ENCODE measurements around the gene GXYLT2. TPM values are rescaled to one million over a fixed set of nuclear protein-coding genes. Genes with fewer than 3 reads are reported as not detected.

The GXYLT2 gene
- total RNA-seq, 1 experiment from 2014 or later, result 7.0 TPM

DNA sequence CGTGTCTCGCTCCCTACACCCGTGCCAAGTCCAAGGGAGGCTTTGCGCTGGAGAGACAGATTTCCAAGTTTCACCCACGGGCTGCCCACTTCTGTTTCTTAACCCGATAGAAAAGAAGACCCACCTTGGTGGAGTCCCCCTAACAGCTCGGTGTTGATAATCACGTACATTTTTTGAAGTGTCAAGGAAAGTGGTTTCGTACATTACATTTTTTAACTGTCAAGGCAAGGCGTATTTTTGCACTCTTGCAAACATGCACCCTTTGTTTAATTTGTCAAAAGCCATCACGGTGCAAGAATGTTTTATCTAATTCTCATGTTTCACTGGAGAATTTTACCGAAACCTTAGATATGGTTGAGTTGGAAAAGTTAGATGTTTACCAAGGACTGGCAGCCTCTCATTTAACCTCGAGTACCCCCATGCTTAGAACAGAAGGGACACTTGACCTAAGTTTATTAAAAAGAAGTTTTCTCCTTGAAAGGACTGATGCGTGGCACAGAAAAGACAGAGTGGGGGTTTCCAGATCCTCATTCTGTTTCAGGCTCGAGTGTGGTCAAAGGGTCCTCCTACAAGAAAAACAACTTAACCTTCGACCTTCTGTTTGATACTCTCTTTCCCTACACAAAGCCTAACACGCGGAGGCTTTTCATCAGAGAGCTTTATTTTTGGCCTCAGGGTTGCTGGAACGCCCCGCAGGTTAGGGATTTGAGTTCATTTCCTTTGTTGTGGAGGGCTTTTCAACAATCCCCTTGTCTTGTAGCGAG is 882 bp downstream of the GXYLT2 start:
- Histone ChIP-seq H3K4me3 (peak overlapping the region; percentile 61), H3K36me3 (no peaks in the 10 kb centered on the region), H3K27ac (peak overlapping the region; percentile 33), H3K9me3 (replicated peaks) (no peaks in the 10 kb centered on the region), H3K4me1 (peaks cover 30% of the 10 kb centered on the region), H3K27me3 (no peaks in the 10 kb centered on the region)
- peak in 1 of 2 experiments; percentile 37 for DNase-seq

- H3K27me3 ChIP-seq, result no peaks in the 10 kb centered on the region
- no peaks in the 10 kb centered on the region for H3K36me3 ChIP-seq
- peak overlapping the region; percentile 33 for H3K27ac ChIP-seq
- H3K9me3 ChIP-seq (replicated peaks), result no peaks in the 10 kb centered on the region
- no peak for DNase-seq
- H3K4me1 ChIP-seq, result peaks cover 30% of the 10 kb centered on the region
- H3K4me3 ChIP-seq, result peak overlapping the region; percentile 61
Observed at GRCh38 chr3:72889310-72890165, 1.7 kb downstream of the GXYLT2 start.

- Histone ChIP-seq H3K27me3 (no peaks in the 10 kb centered on the region), H3K27ac (peak overlapping the region; percentile 81), H3K4me1 (peaks cover 30% of the 10 kb centered on the region), H3K36me3 (no peaks in the 10 kb centered on the region), H3K4me3 (no peak overlapping the region), H3K9me3 (replicated peaks) (no peaks in the 10 kb centered on the region)
- DNase-seq, result peak in 1 of 2 experiments; percentile 6
Observed at GRCh38 chr3:72890166-72890925, 2.5 kb downstream of the GXYLT2 start.

DNA sequence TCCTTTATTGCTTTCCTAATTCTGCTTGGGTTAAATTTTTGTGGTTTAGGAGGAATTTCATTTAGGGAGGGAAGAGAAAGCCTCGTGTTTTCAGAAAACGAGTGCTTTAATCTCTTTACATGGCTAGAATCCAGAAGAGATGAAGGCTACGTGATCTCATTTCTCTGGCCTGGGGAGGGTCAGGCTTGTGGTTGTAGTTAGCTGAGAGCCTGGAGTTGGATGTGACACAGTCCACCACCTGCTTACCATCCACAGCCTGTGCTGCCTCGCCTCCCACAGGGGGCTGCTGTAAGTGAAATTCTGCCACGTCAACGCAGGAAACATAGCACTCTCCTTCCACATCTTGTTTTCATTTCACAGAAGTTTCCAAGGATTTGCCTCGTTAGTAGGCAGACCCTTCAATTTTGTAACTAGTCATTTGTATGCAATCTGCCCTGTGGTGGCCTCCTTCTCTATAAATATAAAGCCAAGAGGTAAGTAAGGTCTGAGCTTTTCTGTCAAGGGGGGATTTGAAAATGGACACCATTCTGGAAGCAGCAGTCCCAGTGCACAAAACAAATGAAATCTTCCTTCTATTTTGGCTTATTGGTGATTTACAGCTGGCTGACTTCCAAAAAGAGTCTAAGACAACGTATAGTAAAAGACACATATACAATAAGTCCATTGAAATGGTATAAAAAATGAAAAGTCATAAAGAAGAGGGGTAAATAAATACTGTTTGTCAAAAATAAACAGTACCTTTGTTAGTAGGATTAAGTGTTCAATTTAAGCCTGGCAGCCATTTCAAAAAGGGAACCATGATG is 3.4 kb downstream of the GXYLT2 start:
- peak; percentile 82 to 90 for DNase-seq
- peak overlapping the region; percentile 81 for H3K27ac ChIP-seq
- no peaks in the 10 kb centered on the region for H3K36me3 ChIP-seq
- peaks cover 30% of the 10 kb centered on the region for H3K4me1 ChIP-seq
- no peaks in the 10 kb centered on the region for H3K9me3 ChIP-seq (replicated peaks)
- H3K27me3 ChIP-seq, result no peaks in the 10 kb centered on the region
- peak overlapping the region; percentile 24; the same call in 1 of the 2 replicates for H3K4me3 ChIP-seq

GRCh38 chr3:72892081-72892775 is 4.4 kb downstream of the GXYLT2 start:
- DNase-seq, result peak in 1 of 2 experiments; percentile 14
- Histone ChIP-seq H3K27ac (peak overlapping the region; percentile 81), H3K9me3 (replicated peaks) (no peaks in the 10 kb centered on the region), H3K4me3 (no peak overlapping the region), H3K36me3 (no peaks in the 10 kb centered on the region), H3K27me3 (no peaks in the 10 kb centered on the region), H3K4me1 (peaks cover 30% of the 10 kb centered on the region)

GRCh38 chr3:72892870-72893269 is 5.0 kb downstream of the GXYLT2 start:
- Histone ChIP-seq H3K4me1 (peaks cover 30% of the 10 kb centered on the region), H3K9me3 (replicated peaks) (no peaks in the 10 kb centered on the region), H3K27me3 (no peaks in the 10 kb centered on the region), H3K27ac (no peak overlapping the region), H3K36me3 (no peaks in the 10 kb centered on the region), H3K4me3 (no peak overlapping the region)
- DNase-seq, result no peak

- Histone ChIP-seq H3K27ac (no peak overlapping the region), H3K9me3 (replicated peaks) (no peaks in the 10 kb centered on the region), H3K36me3 (no peaks in the 10 kb centered on the region), H3K27me3 (no peaks in the 10 kb centered on the region), H3K4me1 (peaks cover 22% of the 10 kb centered on the region), H3K4me3 (no peak overlapping the region)
- no peak for DNase-seq
Observed at GRCh38 chr3:72894976-72895552, 7.2 kb downstream of the GXYLT2 start.

- no peak for DNase-seq
- Histone ChIP-seq H3K9me3 (replicated peaks) (no peaks in the 10 kb centered on the region), H3K27me3 (no peaks in the 10 kb centered on the region)
Observed at GRCh38 chr3:72896996-72897757, 9.3 kb downstream of the GXYLT2 start.

GRCh38 chr3:72897758-72898007 is 9.8 kb downstream of the GXYLT2 start:
- H3K9me3 ChIP-seq (replicated peaks), result no peaks in the 10 kb centered on the region
- H3K27ac ChIP-seq, result no peak overlapping the region
- DNase-seq, result no peak
- no peaks in the 10 kb centered on the region for H3K36me3 ChIP-seq
- H3K4me3 ChIP-seq, result no peak overlapping the region
- no peaks in the 10 kb centered on the region for H3K4me1 ChIP-seq
- H3K27me3 ChIP-seq, result no peaks in the 10 kb centered on the region

More at GRCh38 chr3:72896996-72897757, 9.3 kb downstream of the GXYLT2 start:
- Histone ChIP-seq H3K4me1 (peaks cover 5% of the 10 kb centered on the region), H3K4me3 (no peak overlapping the region), H3K36me3 (no peaks in the 10 kb centered on the region), H3K27ac (no peak overlapping the region)

DNA sequence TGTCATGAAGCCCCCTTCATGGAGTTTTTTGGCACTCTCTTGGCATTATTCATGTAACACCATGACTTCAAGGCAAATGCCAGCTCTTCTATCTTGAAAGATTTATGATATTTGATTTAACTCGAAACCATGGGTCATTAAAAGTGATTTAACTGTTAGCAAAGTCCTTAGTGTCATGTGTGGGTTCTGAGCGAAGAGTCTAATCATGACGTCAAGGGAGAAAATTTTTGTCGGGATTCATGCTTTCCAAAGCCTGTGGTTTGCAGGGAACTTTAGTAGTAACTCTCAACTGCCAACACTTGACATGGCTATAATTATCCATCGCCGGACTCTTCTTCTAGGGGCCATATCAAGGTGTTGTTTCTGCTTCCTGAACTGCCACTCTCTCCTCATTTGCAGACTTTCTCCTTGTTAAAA is 11.5 kb downstream of the GXYLT2 start:
- Histone ChIP-seq H3K4me1 (no peaks in the 10 kb centered on the region), H3K36me3 (no peaks in the 10 kb centered on the region), H3K27me3 (no peaks in the 10 kb centered on the region), H3K4me3 (no peak overlapping the region), H3K27ac (no peak overlapping the region), H3K9me3 (replicated peaks) (no peaks in the 10 kb centered on the region)
- DNase-seq, result no peak

- H3K4me3 ChIP-seq, result no peak overlapping the region
Observed at GRCh38 chr3:72900048-72900447, 12.2 kb downstream of the GXYLT2 start.

GRCh38 chr3:72901840-72902239 is 14.0 kb downstream of the GXYLT2 start:
- Histone ChIP-seq H3K27me3 (no peaks in the 10 kb centered on the region), H3K9me3 (replicated peaks) (no peaks in the 10 kb centered on the region), H3K4me3 (no peak overlapping the region), H3K27ac (no peak overlapping the region), H3K4me1 (peaks cover 5% of the 10 kb centered on the region), H3K36me3 (no peaks in the 10 kb centered on the region)
- no peak for DNase-seq

More at GRCh38 chr3:72900048-72900447, 12.2 kb downstream of the GXYLT2 start:
- DNase-seq, result no peak
- H3K27me3 ChIP-seq, result no peaks in the 10 kb centered on the region
- H3K9me3 ChIP-seq (replicated peaks), result no peaks in the 10 kb centered on the region
- H3K4me1 ChIP-seq, result no peaks in the 10 kb centered on the region
- H3K36me3 ChIP-seq, result no peaks in the 10 kb centered on the region
- no peak overlapping the region for H3K27ac ChIP-seq

DNA sequence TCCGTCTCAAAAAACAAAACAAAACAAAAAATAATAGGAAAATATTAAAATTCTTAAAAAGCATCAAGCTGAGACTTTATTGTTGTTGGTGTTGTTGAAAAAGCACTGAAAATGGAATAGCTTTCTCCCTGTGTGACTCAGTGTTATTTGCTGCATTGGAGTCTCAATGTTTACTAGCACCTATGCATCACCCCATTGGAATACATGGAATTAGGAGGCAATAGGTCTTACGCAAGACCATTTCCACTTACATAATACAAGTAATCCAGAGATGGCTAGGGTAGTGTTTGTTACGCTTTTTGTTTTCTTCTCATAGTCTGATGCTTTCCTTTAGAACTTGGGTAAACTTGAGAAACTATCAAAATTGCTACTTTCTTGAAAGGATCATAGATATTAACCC is 15.2 kb downstream of the GXYLT2 start:
- Histone ChIP-seq H3K4me1 (peaks cover 13% of the 10 kb centered on the region), H3K27ac (no peak overlapping the region), H3K36me3 (no peaks in the 10 kb centered on the region), H3K27me3 (no peaks in the 10 kb centered on the region), H3K4me3 (no peak overlapping the region), H3K9me3 (replicated peaks) (no peaks in the 10 kb centered on the region)
- no peak for DNase-seq

Data from SJCRH30 (cell line).